ENCODE measurements around the gene NRG3. TPM values are rescaled to one million over a fixed set of nuclear protein-coding genes. Genes with fewer than 3 reads are reported as not detected.
A peak's percentile ranks its signal among the peaks of the same experiment; 100 is the strongest.

The NRG3 gene
- total RNA-seq, 1 donor from 2014 or later, result 6.1 TPM

DNA sequence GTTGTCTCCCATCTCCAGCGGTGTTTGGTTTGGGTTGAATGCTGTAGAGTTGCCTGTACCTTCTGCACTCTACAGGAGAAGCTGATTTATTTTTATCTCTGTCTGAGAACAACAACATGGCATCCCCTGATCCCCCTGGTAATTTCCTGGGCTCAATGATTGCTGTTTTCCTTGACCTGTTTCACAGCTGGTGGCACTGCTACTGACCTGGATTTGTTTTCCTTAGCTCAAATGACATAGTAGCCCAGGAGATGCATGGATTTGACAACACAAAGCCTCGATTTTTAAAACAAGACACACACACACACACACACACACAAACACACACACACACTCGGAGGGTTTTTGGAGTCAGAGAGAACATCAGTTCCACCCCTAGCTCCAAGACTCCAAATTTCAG is 301.6 kb downstream of the NRG3 start:
- no peaks in the 10 kb centered on the region for H3K36me3 Mint-ChIP-seq
- no peaks in the 10 kb centered on the region for H3K27me3 Mint-ChIP-seq
- H3K4me3 Mint-ChIP-seq, result no peak overlapping the region
- no peaks in the 10 kb centered on the region for H3K4me1 Mint-ChIP-seq (ENCODE audit: unreplicated experiment)
- H3K9me3 Mint-ChIP-seq, result no peaks in the 10 kb centered on the region
- no peak for DNase-seq (ENCODE audit: extremely low spot score, unreplicated experiment)
- TF ChIP-seq, protein P1, sequence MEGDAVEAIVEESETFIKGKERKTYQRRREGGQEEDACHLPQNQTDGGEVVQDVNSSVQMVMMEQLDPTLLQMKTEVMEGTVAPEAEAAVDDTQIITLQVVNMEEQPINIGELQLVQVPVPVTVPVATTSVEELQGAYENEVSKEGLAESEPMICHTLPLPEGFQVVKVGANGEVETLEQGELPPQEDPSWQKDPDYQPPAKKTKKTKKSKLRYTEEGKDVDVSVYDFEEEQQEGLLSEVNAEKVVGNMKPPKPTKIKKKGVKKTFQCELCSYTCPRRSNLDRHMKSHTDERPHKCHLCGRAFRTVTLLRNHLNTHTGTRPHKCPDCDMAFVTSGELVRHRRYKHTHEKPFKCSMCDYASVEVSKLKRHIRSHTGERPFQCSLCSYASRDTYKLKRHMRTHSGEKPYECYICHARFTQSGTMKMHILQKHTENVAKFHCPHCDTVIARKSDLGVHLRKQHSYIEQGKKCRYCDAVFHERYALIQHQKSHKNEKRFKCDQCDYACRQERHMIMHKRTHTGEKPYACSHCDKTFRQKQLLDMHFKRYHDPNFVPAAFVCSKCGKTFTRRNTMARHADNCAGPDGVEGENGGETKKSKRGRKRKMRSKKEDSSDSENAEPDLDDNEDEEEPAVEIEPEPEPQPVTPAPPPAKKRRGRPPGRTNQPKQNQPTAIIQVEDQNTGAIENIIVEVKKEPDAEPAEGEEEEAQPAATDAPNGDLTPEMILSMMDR (conservative IDR thresholded peaks at IDR 0.05), result no peak
- H3K27ac Mint-ChIP-seq, result no peak overlapping the region

GRCh38 chr10:82190432-82191260 is 315.7 kb downstream of the NRG3 start:
- H3K9me3 Mint-ChIP-seq, result no peaks in the 10 kb centered on the region
- TF ChIP-seq, protein P1 (conservative IDR thresholded peaks at IDR 0.05), result no peak
- no peak overlapping the region for H3K4me3 Mint-ChIP-seq
- H3K36me3 Mint-ChIP-seq, result no peaks in the 10 kb centered on the region
- no peak for DNase-seq (ENCODE audit: extremely low spot score, unreplicated experiment)
- H3K27ac Mint-ChIP-seq, result peak overlapping the region; percentile 9
- peaks cover 4% of the 10 kb centered on the region for H3K27me3 Mint-ChIP-seq
- peaks cover 6% of the 10 kb centered on the region for H3K4me1 Mint-ChIP-seq (ENCODE audit: unreplicated experiment)

GRCh38 chr10:82191653-82192052 is 316.7 kb downstream of the NRG3 start:
- Mint-ChIP-seq H3K4me1 (ENCODE audit: unreplicated experiment) (peaks cover 6% of the 10 kb centered on the region), H3K9me3 (no peaks in the 10 kb centered on the region), H3K4me3 (no peak overlapping the region)

DNA sequence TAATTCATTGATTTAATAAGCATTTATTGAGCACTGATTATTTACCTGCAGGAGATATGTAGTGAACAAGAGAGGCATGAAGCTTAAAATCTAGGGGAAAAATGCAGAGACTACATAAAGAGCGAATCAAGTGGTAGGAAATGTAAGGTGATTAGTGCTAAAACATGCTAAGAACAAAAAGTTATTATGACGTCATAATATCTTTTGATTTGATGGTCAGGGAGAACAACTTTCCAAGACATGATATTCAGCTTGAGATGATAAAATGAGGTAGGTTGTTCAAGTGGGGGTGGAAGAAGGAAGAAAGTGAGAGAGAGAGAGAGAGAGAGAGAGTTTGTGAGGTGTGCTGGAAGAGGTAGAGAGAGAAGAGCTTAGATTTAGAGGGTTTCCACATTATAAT is 317.7 kb downstream of the NRG3 start:
- TF ChIP-seq, protein P1 (conservative IDR thresholded peaks at IDR 0.05), result no peak
- no peak for DNase-seq (ENCODE audit: extremely low spot score, unreplicated experiment)
- H3K4me1 Mint-ChIP-seq (ENCODE audit: unreplicated experiment), result peaks cover 6% of the 10 kb centered on the region
- H3K27ac Mint-ChIP-seq, result no peak overlapping the region
- H3K4me3 Mint-ChIP-seq, result no peak overlapping the region
- H3K27me3 Mint-ChIP-seq, result peaks cover 4% of the 10 kb centered on the region
- H3K9me3 Mint-ChIP-seq, result no peaks in the 10 kb centered on the region
- no peaks in the 10 kb centered on the region for H3K36me3 Mint-ChIP-seq

More at GRCh38 chr10:82191653-82192052, 316.7 kb downstream of the NRG3 start:
- H3K36me3 Mint-ChIP-seq, result no peaks in the 10 kb centered on the region
- peaks cover 4% of the 10 kb centered on the region for H3K27me3 Mint-ChIP-seq
- TF ChIP-seq, protein P1 (conservative IDR thresholded peaks at IDR 0.05), result no peak
- no peak overlapping the region for H3K27ac Mint-ChIP-seq
- DNase-seq (ENCODE audit: extremely low spot score, unreplicated experiment), result no peak

DNA sequence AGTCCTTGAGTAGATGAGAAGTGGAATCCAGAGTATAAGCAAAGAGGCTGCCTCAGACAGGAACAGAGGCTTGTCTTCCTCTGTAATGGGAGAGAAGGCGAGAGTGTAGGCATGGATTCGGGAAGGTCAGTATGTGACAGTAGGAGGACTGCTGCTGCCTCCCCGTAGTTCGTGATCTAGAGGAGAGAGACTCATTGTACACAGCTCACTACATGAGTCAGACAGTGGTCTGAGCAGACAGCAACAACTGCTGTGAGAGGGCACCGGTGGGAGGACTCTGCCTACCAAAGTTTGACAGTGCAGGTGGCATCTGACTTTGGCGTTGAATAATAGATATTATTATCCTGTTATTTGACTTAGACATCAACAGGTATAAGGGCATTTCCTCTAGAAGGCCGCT is 319.4 kb downstream of the NRG3 start:
- Mint-ChIP-seq H3K27ac (no peak overlapping the region), H3K9me3 (no peaks in the 10 kb centered on the region), H3K4me3 (no peak overlapping the region), H3K27me3 (peaks cover 4% of the 10 kb centered on the region), H3K36me3 (no peaks in the 10 kb centered on the region), H3K4me1 (ENCODE audit: unreplicated experiment) (peaks cover 6% of the 10 kb centered on the region)
- TF ChIP-seq, protein P1 (conservative IDR thresholded peaks at IDR 0.05), result no peak
- no peak for DNase-seq (ENCODE audit: extremely low spot score, unreplicated experiment)

Measured in type B pancreatic cell (in vitro differentiated cells).